H1 (cell line): ENCODE measurements around the gene PRKCH. TPM values are rescaled to one million over a fixed set of nuclear protein-coding genes. Genes with fewer than 3 reads are reported as not detected.

Source experiments
- CTCF ChIA-PET: fragments of 300-600 bp; sonication (Branson Sonifier 250); formaldehyde crosslinking; loops from one replicate; lab custom pipeline; 2021; ENCODE audit not compliant: partially characterized antibody; lab: Charles Lee
- POLR2A ChIA-PET: fragments of 300-600 bp; sonication (Branson Sonifier 250); formaldehyde crosslinking; loops from one replicate; lab custom pipeline; 2021; ENCODE audit warnings: inconsistent platforms; ENCODE audit not compliant: partially characterized antibody; lab: Charles Lee
- DNase-seq, 2 experiments: peaks; one replicate each; pipeline versions ENCODE4 v3.0.0 to v3.0.0-alpha.2; 2010 to 2022; ENCODE audit warnings: low spot score in 2 of 2, low read depth in 1 of 2, mixed read lengths in 1 of 2
- FAIRE-seq: peaks from 2 replicates; lab custom pipeline; 2011; peaks lifted over from hg19 to GRCh38; lab: Jason Lieb, UNC
- H2AFZ ChIP-seq: 2 replicates; pipeline ENCODE4 v1.8.1; 2012; ENCODE audit warnings: low read length, inconsistent platforms
- H2AK5ac ChIP-seq: 2 replicates; pipeline ENCODE4 v1.6.1; 2013; ENCODE audit warnings: low read depth, low read length
- H2BK120ac ChIP-seq: replicated peaks from 2 replicates; pipeline ENCODE3; 2013; ENCODE audit warnings: low read depth, low read length, inconsistent platforms
- H2BK12ac ChIP-seq: 2 replicates; pipeline ENCODE4 v1.6.1; 2013; ENCODE audit warnings: low read depth, low read length
- H2BK15ac ChIP-seq: 2 replicates; pipeline ENCODE4 v1.6.1; 2013; ENCODE audit warnings: low read length
- H2BK20ac ChIP-seq: 2 replicates; pipeline ENCODE4 v1.6.1; 2013; ENCODE audit warnings: low read length
- H2BK5ac ChIP-seq: 2 replicates; pipeline ENCODE4 v1.6.1; 2013; ENCODE audit warnings: low read depth, low read length
- H3K14ac ChIP-seq: 2 replicates; pipeline ENCODE4 v1.6.1; 2013; ENCODE audit warnings: inconsistent platforms; ENCODE audit not compliant: insufficient read length
- H3K18ac ChIP-seq: 2 replicates; pipeline ENCODE4 v1.6.1; 2013; ENCODE audit warnings: low read length; ENCODE audit errors: extremely low read depth
- H3K23ac ChIP-seq: 2 replicates; pipeline ENCODE4 v1.6.1; 2013; ENCODE audit warnings: inconsistent platforms; ENCODE audit not compliant: insufficient read length
- H3K23me2 ChIP-seq: 2 replicates; pipeline ENCODE4 v1.6.1; 2013; ENCODE audit warnings: low read depth, low read length
- H3K27ac ChIP-seq: 2 replicates; pipeline ENCODE4 v1.6.1; 2011; ENCODE audit warnings: low read depth, low read length, inconsistent platforms
- H3K27me3 ChIP-seq, 4 experiments: replicated peaks in 1 of 4; 1 replicate in 1 of 4; 2 replicates in 3 of 4; pipeline versions ENCODE4 v1.6.1 to v1.8.1; 2011 to 2013; ENCODE audit warnings: low read length in 3 of 4, mild to moderate bottlenecking in 3 of 4, inconsistent platforms in 2 of 4, mixed read lengths in 2 of 4, moderate library complexity in 1 of 4; ENCODE audit not compliant: control insufficient read depth in 3 of 4, insufficient read depth in 3 of 4; ENCODE audit errors: extremely low read depth in 1 of 4
- H3K36me3 ChIP-seq, 4 experiments: 2 replicates each; pipeline versions ENCODE4 v1.6.1 to v1.8.1; 2011 to 2013; ENCODE audit warnings: mild to moderate bottlenecking in 4 of 4, low read length in 3 of 4, moderate library complexity in 2 of 4, control low read depth in 1 of 4, inconsistent platforms in 1 of 4; ENCODE audit not compliant: insufficient read depth in 4 of 4, control insufficient read depth in 2 of 4
- H3K4ac ChIP-seq: replicated peaks from 2 replicates; pipeline ENCODE3; 2013; ENCODE audit warnings: low read length, low read depth, mixed read lengths, inconsistent platforms; ENCODE audit not compliant: insufficient read length
- H3K4me1 ChIP-seq, 4 experiments: replicated peaks in 1 of 4; 1 replicate in 1 of 4; 2 replicates in 3 of 4; pipeline versions ENCODE4 v1.6.1 to v1.8.1; 2011 to 2013; ENCODE audit warnings: low read length in 3 of 4, inconsistent platforms in 2 of 4, mixed read lengths in 1 of 4; ENCODE audit not compliant: insufficient read depth in 4 of 4, control insufficient read depth in 3 of 4
- H3K4me2 ChIP-seq, 2 experiments: 2 replicates each; pipeline versions ENCODE4 v1.6.1 to v1.8.1; 2011 to 2013; ENCODE audit warnings: low read depth in 2 of 2, low read length in 2 of 2, control low read depth in 1 of 2, inconsistent platforms in 1 of 2, mild to moderate bottlenecking in 1 of 2; ENCODE audit not compliant: insufficient read depth in 1 of 2
- H3K4me3 ChIP-seq, 4 experiments: fragments of 200-600, 300-600 bp in 1 of 4; sonication (generic), shearing (Covaris generic), sonication (Bioruptor Twin) in 1 of 4; 2 replicates each; pipeline versions ENCODE4 v1.5.1 to v1.8.1; 2011 to 2016; ENCODE audit warnings: low read length in 4 of 4, low read depth in 3 of 4, control low read depth in 2 of 4, inconsistent platforms in 2 of 4, mild to moderate bottlenecking in 2 of 4, mixed read lengths in 1 of 4, moderate library complexity in 1 of 4; ENCODE audit not compliant: insufficient read depth in 2 of 4; ENCODE audit errors: extremely low read depth in 1 of 4
- H3K56ac ChIP-seq: replicated peaks from 2 replicates; pipeline ENCODE3; 2013; ENCODE audit warnings: low read depth, mild to moderate bottlenecking, mixed read lengths, low read length, inconsistent platforms; ENCODE audit not compliant: insufficient read length
- H3K79me1 ChIP-seq: 2 replicates; pipeline ENCODE4 v1.6.1; 2013; ENCODE audit warnings: low read depth, low read length, control low read depth
- H3K79me2 ChIP-seq, 2 experiments: 2 replicates each; pipeline versions ENCODE4 v1.6.1 to v1.8.1; 2012 to 2013; ENCODE audit warnings: low read length in 2 of 2, mild to moderate bottlenecking in 2 of 2, inconsistent platforms in 1 of 2; ENCODE audit not compliant: insufficient read depth in 2 of 2, control insufficient read depth in 1 of 2
- H3K9ac ChIP-seq, 4 experiments: replicated peaks in 1 of 4; 1 replicate in 1 of 4; 2 replicates in 3 of 4; pipeline versions ENCODE4 v1.6.1 to v1.8.1; 2011 to 2013; ENCODE audit warnings: low read depth in 3 of 4, low read length in 3 of 4, control low read depth in 2 of 4, mild to moderate bottlenecking in 2 of 4, moderate library complexity in 2 of 4, inconsistent platforms in 1 of 4; ENCODE audit errors: extremely low read depth in 1 of 4
- H3K9me3 ChIP-seq, 2 experiments: 2 replicates each; pipeline versions ENCODE4 v1.6.1 to v1.8.1; 2012 to 2013; ENCODE audit warnings: mild to moderate bottlenecking in 2 of 2, moderate library complexity in 2 of 2, control low read depth in 1 of 2, inconsistent platforms in 1 of 2, low read depth in 1 of 2, low read length in 1 of 2, mixed read lengths in 1 of 2; ENCODE audit not compliant: insufficient read depth in 2 of 2
- H4K20me1 ChIP-seq, 2 experiments: replicated peaks in 1 of 2; 2 replicates each; pipeline versions ENCODE3 to v1.8.1; 2011 to 2013; ENCODE audit warnings: inconsistent platforms in 2 of 2, low read length in 2 of 2, mild to moderate bottlenecking in 1 of 2; ENCODE audit not compliant: insufficient read depth in 2 of 2, control insufficient read depth in 1 of 2
- H4K5ac ChIP-seq: 2 replicates; pipeline ENCODE4 v1.6.1; 2013; ENCODE audit warnings: low read length, low read depth, mixed read lengths, inconsistent platforms; ENCODE audit not compliant: insufficient read length
- H4K8ac ChIP-seq: 2 replicates; pipeline ENCODE4 v1.8.0; 2013; ENCODE audit warnings: mild to moderate bottlenecking, moderate library complexity, low read length, inconsistent platforms; ENCODE audit not compliant: insufficient read depth; ENCODE audit errors: extremely low read depth
- H4K91ac ChIP-seq: replicated peaks from 2 replicates; pipeline ENCODE3; 2013; ENCODE audit warnings: low read length, mixed read lengths, inconsistent platforms; ENCODE audit not compliant: insufficient read length
- CREB1 ChIP-seq: IDR thresholded peaks from 2 replicates; pipeline ENCODE4 v1.6.1; 2012; ENCODE audit warnings: inconsistent platforms
- EZH2 ChIP-seq: fragments of 200-600 bp; sonication (generic); IDR thresholded peaks from 2 replicates; pipeline ENCODE4 v1.7.1; 2012; ENCODE audit warnings: low read depth, mild to moderate bottlenecking, moderate library complexity, low read length, inconsistent platforms; ENCODE audit not compliant: severe bottlenecking
- MAX ChIP-seq: IDR thresholded peaks from 2 replicates; pipeline ENCODE4 v1.6.1; 2012; ENCODE audit warnings: inconsistent platforms
- RFX5 ChIP-seq: IDR thresholded peaks from 2 replicates; pipeline ENCODE4 v1.6.1; 2011; ENCODE audit warnings: low read depth, low read length, improper control_type of control experiment, borderline replicate concordance
- SAP30 ChIP-seq: fragments of 300-600 bp; sonication (generic); IDR thresholded peaks from 2 replicates; pipeline ENCODE4 v1.7.1; 2012; ENCODE audit warnings: low read length, moderate library complexity, mild to moderate bottlenecking, inconsistent platforms; ENCODE audit not compliant: insufficient read depth, insufficient replicate concordance
- SIN3A ChIP-seq, 2 experiments: IDR thresholded peaks in 1 of 2; conservative IDR thresholded peaks in 1 of 2; 2 replicates each; pipeline ENCODE4 v1.6.1; 2011 to 2012; ENCODE audit warnings: low read length in 2 of 2, improper control_type of control experiment in 1 of 2, low read depth in 1 of 2, mild to moderate bottlenecking in 1 of 2
- SP4 ChIP-seq: IDR thresholded peaks from 2 replicates; pipeline ENCODE4 v1.6.1; 2012; ENCODE audit warnings: low read length, inconsistent platforms
- SRF ChIP-seq: IDR thresholded peaks from 2 replicates; pipeline ENCODE4 v1.6.1; 2011; ENCODE audit warnings: mild to moderate bottlenecking, low read depth, low read length, moderate library complexity
- SUZ12 ChIP-seq: fragments of 200-600 bp; sonication (generic); IDR thresholded peaks from 2 replicates; pipeline ENCODE4 v1.6.1; 2012; ENCODE audit warnings: mild to moderate bottlenecking, inconsistent platforms, low read length, moderate library complexity, mixed read lengths
- YY1 ChIP-seq: IDR thresholded peaks from 2 replicates; pipeline ENCODE4 v1.6.1; 2011; ENCODE audit warnings: low read depth, mild to moderate bottlenecking, low read length
- WGBS, 2 experiments: shearing (Covaris generic) in 1 of 2; methylation state at CpG; one replicate each; pipeline versions ENCODE4 v1.1.6 to v1.1.7; 2013 to 2015; ENCODE audit warnings: low lambda C conversion rate in 2 of 2, mixed read lengths in 2 of 2, inconsistent platforms in 1 of 2, low coverage in 1 of 2, missing lambda C conversion rate in 1 of 2; ENCODE audit not compliant: insufficient replicate concordance in 2 of 2, insufficient coverage in 1 of 2, insufficient read length in 1 of 2; ENCODE audit errors: extremely low coverage in 1 of 2, missing lambda C conversion rate in 1 of 2; 5-methylcytosine and 5-hydroxymethylcytosine counted together
- polyA plus RNA-seq, 7 experiments: library from polyadenylated mRNA; depleted of rRNA in 3 of 7; stranded (reverse) in 5 of 7; unstranded in 2 of 7; fragments of >200 nt in 5 of 7; fragments of 200-250 nt in 2 of 7; gene quantifications; 1 replicate in 5 of 7; 2 replicates in 1 of 7; 4 replicates in 1 of 7; pipeline versions ENCODE4 v1.2.1 to v1.2.3, GENCODE V29; 2011 to 2013; ENCODE audit warnings: missing spikeins in 2 of 7, mixed read lengths in 2 of 7
- total RNA-seq: library from RNA; stranded (reverse); fragmentation: NEBNext Ultra II Directional; extraction: Animal tissue kit (Norgen Biotek cat#: 25700); gene quantifications from 2 replicates; pipeline ENCODE4 v1.2.1, GENCODE V29; 2021
- TF ChIP-seq, protein P1 (sequence below): IDR thresholded peaks from 2 replicates; pipeline ENCODE4 v1.6.1; 2011; ENCODE audit warnings: low read depth, mild to moderate bottlenecking, low read length; ENCODE audit not compliant: insufficient read depth

Gene PRKCH
- total and polyA plus RNA-seq, 2 of the 8 experiments (the other 6 are each of a cell fraction or from before 2014, with no cell fraction given) = 6.4 to 7.0 TPM

GRCh38 chr14:61513986-61514830 is 192.8 kb downstream of the PRKCH start:
- Histone ChIP-seq H4K8ac (no peak overlapping the region), H3K79me2 (no peaks in the 10 kb centered on the region), H3K79me1 (no peaks in the 10 kb centered on the region), H2BK20ac (no peak overlapping the region), H2BK5ac (no peak overlapping the region), H3K18ac (no peak overlapping the region), H3K23ac (no peak overlapping the region), H3K9ac (no peak overlapping the region), H2AK5ac (no peak overlapping the region), H4K20me1 (no peaks in the 10 kb centered on the region), H4K91ac (no peak overlapping the region), H2BK15ac (no peak overlapping the region), H3K27me3 (no peaks in the 10 kb centered on the region), H2BK120ac (no peak overlapping the region), H3K36me3 (no peaks in the 10 kb centered on the region), H3K4me2 (no peak overlapping the region), H3K4ac (no peak overlapping the region), H3K4me1 (peaks cover 0 to 2% (median 0%) of the 10 kb centered on the region in 4 experiments; a peak in 1 of 7 replicates), H3K56ac (no peak overlapping the region), H3K14ac (no peak overlapping the region), H4K5ac (no peak overlapping the region), H3K27ac (no peak overlapping the region), H3K23me2 (no peaks in the 10 kb centered on the region), H2BK12ac (no peak overlapping the region), H3K9me3 (no peaks in the 10 kb centered on the region), H3K4me3 (no peak overlapping the region), H2AFZ (no peak overlapping the region)
- WGBS, 2 experiments = 94% methylated on average over 10 of the region's 10 CpGs; no CpG with 5 or more reads in 1 of the 2 experiments
- DNase-seq (no peak), FAIRE-seq (no peak)
- CTCF ChIA-PET = no interaction called here
- POLR2A ChIA-PET = interaction anchor here (0.8 kb wide), 1 partner anchor 10 kb away, joined by 3 read pairs; no protein-coding TSS in a partner anchor
- TF ChIP-seq YY1 (no peak), SRF (no peak), SIN3A (conservative IDR thresholded peaks at IDR 0.05 in 1 of 2, IDR thresholded peaks at IDR 0.05 in 1 of 2; ENCODE audit: low read depth in 1 of 2, low read length in 2 of 2) (no peak), CREB1 (no peak), MAX (no peak), SUZ12 (no peak), RFX5 (no peak), SP4 (no peak), SAP30 (no peak), EZH2 (no peak)
- TF ChIP-seq, protein P1, sequence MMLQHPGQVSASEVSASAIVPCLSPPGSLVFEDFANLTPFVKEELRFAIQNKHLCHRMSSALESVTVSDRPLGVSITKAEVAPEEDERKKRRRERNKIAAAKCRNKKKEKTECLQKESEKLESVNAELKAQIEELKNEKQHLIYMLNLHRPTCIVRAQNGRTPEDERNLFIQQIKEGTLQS = no peak
